GM19023 (cell line): ENCODE results near the gene TPGS1.

Experiments used
- ATAC-seq: cut with Tn5 transposase; IDR thresholded peaks from one replicate; pipeline ENCODE4 v1.9.1; 2021; ENCODE audit warnings: mild to moderate bottlenecking, moderate library complexity; ENCODE audit not compliant: unreplicated experiment

TPGS1 gene

GRCh38 chr19:536031-536880, 29.0 kb downstream of the TPGS1 start:
- ATAC-seq = no peak

- ATAC-seq = no peak
Observed at GRCh38 chr19:536881-537404, 29.6 kb downstream of the TPGS1 start.

- no peak for ATAC-seq
Observed at GRCh38 chr19:538641-539428, 31.5 kb downstream of the TPGS1 start.

- ATAC-seq = no peak
Observed at GRCh38 chr19:539429-540030, 32.2 kb downstream of the TPGS1 start.

- ATAC-seq = no peak
Observed at GRCh38 chr19:540867-541637, 33.8 kb downstream of the TPGS1 start.

GRCh38 chr19:541699-542098, 34.4 kb downstream of the TPGS1 start:
- ATAC-seq = no peak

GRCh38 chr19:542173-542866, 35.0 kb downstream of the TPGS1 start:
- no peak for ATAC-seq

- ATAC-seq = no peak
Observed at GRCh38 chr19:543910-544608, 36.8 kb downstream of the TPGS1 start, which contains the start of gene GZMM. Gene GZMM (plus strand): TSS chr19:544053. CDS start chr19:544072, 19 bp downstream.

- ATAC-seq = no peak
Observed at GRCh38 chr19:547117-547516, 39.8 kb downstream of the TPGS1 start.

- no peak for ATAC-seq
Observed at GRCh38 chr19:547836-548720, 40.8 kb downstream of the TPGS1 start.

- no peak for ATAC-seq
Observed at GRCh38 chr19:548886-549830, 41.9 kb downstream of the TPGS1 start.

GRCh38 chr19:554817-555216, 47.5 kb downstream of the TPGS1 start:
- ATAC-seq = no peak

- ATAC-seq = no peak
Observed at GRCh38 chr19:555474-555808, 48.1 kb downstream of the TPGS1 start.

GRCh38 chr19:556611-557382, 49.5 kb downstream of the TPGS1 start:
- ATAC-seq = no peak

GRCh38 chr19:558770-559439, 51.6 kb downstream of the TPGS1 start:
- no peak for ATAC-seq

GRCh38 chr19:560121-560520, 52.8 kb downstream of the TPGS1 start:
- no peak for ATAC-seq
